M059J (cell line): ENCODE measurements around the gene TPSD1. TPM values are rescaled to one million over a fixed set of nuclear protein-coding genes. Genes with fewer than 3 reads are reported as not detected.
"Not testable (repeated sequence)": the region's sequence is repeated elsewhere in the genome, so short reads cannot be mapped to it uniquely, and the experiment has no call there.

Source experiments
- DNase-seq: peaks from one replicate; pipeline ENCODE4 v3.0.0-alpha.2; 2012; ENCODE audit warnings: low read depth
- total RNA-seq: library from RNA; depleted of rRNA; stranded (reverse); fragments of >200 nt; shearing (Covaris generic); gene quantifications from 2 replicates; pipeline ENCODE4 v1.2.3, GENCODE V29; 2014; rRNA removed

Gene TPSD1
- total RNA-seq, result not detected in 2 replicates

DNA sequence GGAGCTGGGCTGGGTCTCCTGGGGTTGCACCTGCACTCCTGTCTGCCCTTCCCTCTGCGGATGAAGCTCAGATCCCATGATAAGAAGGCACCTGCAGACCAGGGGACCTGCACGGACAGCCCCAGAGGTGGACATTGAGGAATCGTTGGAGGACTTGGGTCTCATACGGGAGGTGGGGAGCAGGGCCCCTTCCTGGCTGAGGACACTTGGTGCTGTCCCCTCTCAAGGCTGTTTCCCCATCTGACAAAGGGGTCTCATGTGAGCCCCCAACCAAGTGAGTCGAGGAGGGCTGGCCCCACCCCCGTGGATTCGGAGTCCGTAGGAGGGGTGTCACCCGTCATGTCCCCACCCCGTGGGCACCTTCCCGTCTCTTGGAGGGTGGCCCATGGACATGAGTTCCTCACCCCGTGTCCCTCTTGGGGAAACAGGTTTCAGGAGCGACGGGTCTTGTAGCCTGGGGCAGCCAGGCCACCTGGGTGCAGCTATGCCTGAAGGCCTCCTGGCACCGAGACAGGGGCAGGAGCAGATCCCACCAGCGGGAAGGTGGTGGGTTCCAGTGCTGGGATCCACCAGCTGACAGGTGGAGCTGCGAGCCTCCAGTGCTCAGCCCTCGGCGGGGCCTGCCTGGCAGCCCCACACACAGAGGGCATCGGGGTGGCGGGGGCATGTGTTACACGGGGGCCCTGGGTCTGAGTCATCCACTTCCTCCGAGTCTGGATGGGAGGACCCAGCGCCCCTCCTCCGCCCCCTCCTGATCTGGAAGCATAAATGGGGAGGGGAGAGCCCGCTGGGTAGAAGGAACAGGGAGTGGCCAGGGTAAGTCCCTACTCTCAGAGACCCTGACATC is at the start of gene TPSD1:
TPSD1 (plus strand) TSS at position 794 of the 847 bp plus-strand sequence. CDS start 212 bp downstream, outside the sequence.
- not testable (repeated sequence) for DNase-seq

GRCh38 chr16:1206326-1206725 is 49.5 kb upstream of the TPSD1 start:
- no peak for DNase-seq

DNA sequence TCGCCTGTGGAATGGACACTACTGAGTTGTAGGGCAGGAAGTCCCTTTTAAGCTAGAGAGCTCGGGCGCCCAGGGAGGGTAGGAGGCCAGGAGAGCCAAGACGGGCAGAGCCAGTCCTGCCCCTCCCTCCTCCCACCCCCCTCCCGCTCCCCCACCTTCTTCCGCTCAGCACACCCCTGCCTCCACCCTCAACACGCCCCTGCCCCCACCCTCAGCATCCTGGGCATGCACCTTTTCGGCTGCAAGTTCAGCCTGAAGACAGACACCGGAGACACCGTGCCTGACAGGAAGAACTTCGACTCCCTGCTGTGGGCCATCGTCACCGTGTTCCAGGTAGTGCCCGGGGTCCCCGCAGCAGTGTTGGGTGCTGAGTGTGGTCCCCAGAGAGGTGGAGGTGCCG is 49.1 kb upstream of the TPSD1 start:
- no peak for DNase-seq

- DNase-seq, result no peak
Observed at GRCh38 chr16:1208239-1208830, 47.5 kb upstream of the TPSD1 start.

DNA sequence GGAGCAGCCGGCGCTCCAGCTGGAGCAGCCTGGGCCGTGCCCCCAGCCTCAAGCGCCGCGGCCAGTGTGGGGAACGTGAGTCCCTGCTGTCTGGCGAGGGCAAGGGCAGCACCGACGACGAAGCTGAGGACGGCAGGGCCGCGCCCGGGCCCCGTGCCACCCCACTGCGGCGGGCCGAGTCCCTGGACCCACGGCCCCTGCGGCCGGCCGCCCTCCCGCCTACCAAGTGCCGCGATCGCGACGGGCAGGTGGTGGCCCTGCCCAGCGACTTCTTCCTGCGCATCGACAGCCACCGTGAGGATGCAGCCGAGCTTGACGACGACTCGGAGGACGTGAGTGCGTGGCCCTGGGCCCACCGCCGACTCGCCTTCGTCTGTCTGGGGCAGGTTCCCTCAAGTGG is 46.8 kb upstream of the TPSD1 start:
- DNase-seq, result no peak

- DNase-seq, result no peak
Observed at GRCh38 chr16:1210461-1210860, 45.4 kb upstream of the TPSD1 start.

DNA sequence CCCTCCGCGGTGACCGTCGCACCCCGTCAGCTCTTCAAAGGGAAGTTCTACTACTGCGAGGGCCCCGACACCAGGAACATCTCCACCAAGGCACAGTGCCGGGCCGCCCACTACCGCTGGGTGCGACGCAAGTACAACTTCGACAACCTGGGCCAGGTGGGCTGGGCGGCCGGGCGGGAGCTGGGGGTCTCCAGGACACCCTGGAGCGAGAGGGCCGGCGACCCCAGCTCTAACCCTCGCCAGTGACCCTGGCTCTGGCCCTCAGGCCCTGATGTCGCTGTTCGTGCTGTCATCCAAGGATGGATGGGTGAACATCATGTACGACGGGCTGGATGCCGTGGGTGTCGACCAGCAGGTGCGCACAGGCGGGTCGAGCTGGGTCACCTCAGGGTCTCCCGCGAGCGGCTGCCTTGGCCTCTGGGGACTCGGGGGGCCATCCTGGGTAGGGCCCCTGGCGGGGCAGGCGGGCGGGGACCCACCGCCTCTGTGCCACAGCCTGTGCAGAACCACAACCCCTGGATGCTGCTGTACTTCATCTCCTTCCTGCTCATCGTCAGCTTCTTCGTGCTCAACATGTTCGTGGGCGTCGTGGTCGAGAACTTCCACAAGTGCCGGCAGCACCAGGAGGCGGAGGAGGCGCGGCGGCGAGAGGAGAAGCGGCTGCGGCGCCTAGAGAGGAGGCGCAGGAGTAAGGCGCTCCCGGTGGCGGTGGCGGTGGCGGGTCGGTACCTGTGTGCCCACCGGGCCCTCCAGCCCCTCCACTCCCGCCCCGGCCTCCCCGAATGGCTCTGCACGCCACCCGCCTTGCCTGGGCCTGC is 44.2 kb upstream of the TPSD1 start:
- DNase-seq, result no peak

DNA sequence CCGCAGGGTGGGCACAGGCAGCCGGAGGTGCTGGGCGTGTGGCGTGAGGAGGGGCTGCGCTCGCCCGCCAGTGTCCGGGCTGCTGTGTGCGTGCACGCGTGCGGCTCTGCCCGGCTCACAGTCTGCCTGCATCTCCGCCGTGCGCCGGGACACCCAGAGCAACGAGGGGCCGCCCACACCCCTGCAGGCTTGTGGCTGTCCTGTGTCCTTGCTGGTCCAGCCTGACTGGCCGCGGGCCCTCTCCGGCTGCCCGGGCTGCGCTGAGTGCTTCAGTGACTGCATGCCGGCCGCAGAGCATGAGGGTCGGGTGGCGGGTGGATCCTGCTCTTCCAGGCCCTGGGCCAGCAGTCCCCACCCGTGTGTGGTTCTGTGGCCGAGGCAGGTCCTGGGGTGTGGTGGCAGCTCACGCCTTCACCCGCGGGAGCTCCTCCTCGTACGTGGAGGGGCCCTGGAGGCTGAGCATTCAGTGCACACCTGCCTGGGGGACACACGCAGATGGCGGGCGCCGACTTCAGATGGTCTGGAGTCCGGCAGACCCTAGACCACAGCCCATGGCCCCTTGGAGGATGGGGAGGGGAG is 43.2 kb upstream of the TPSD1 start:
- DNase-seq, result no peak

- DNase-seq, result no peak
Observed at GRCh38 chr16:1213231-1213630, 42.6 kb upstream of the TPSD1 start.

DNA sequence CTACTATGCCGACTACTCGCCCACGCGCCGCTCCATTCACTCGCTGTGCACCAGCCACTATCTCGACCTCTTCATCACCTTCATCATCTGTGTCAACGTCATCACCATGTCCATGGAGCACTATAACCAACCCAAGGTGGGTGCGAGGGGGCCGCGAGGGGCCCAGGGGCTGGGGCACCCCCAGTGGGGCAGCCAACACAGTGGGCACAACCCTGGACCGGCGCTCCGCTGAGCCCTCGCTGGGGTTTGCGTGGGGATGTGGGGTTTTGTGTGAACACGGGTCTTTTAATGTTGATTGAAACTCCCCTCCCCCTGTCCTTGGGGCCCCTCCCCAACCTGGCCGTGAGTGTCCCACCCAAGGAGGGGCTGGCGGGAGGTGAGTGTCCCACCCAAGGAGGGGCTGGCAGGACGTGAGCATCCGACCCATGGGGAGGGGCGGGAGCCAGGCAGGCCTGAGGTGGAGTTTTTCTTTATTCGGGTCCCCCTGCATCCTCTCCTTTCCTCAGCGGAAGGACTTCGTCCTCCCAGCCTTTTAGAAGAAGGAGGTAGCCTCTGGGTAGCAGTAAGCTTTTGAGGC is 42.0 kb upstream of the TPSD1 start:
- DNase-seq, result no peak

GRCh38 chr16:1214719-1215118 is 41.1 kb upstream of the TPSD1 start:
- DNase-seq, result no peak

DNA sequence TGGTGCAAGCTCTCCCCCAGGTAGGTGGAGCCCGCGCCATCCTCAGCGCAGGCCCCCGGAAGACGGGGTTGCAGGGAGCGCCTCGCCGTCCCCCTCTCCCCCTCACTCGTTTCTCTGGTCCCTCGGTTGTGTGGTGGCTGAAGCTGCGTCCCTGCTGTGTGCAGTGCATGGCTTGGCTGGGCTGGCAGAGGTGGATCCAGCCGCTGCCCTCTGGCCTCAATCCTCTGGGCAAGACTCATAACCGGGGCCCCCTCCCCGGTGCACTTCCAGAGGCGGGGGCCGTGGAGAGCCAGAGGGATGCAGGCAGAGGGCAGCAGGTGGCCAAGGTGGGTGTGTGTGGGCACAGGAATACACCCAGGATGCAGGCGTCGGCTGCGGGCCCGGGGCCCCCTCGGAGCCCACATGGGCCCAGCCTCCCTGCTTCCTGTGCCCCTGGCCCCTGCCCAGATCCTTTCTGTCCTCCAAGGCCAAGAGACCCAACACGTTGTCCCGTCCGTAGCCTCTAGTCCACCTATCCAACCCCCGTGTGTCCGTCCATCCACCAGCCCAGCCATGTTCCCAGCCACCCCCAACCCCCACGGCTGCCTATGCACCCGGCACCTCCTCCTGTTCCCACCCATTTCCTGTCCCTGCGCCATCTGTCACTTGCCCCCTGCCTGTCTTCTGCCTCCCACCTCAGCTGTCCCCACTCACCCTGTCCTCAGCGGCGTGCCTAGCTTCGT is 40.1 kb upstream of the TPSD1 start:
- no peak for DNase-seq

- no peak for DNase-seq
Observed at GRCh38 chr16:1216296-1216619, 39.6 kb upstream of the TPSD1 start.

- no peak for DNase-seq
Observed at GRCh38 chr16:1216681-1217400, 39.0 kb upstream of the TPSD1 start.

GRCh38 chr16:1217526-1217925 is 38.3 kb upstream of the TPSD1 start:
- DNase-seq, result no peak

- no peak for DNase-seq
Observed at GRCh38 chr16:1218061-1218929, 37.6 kb upstream of the TPSD1 start.

DNA sequence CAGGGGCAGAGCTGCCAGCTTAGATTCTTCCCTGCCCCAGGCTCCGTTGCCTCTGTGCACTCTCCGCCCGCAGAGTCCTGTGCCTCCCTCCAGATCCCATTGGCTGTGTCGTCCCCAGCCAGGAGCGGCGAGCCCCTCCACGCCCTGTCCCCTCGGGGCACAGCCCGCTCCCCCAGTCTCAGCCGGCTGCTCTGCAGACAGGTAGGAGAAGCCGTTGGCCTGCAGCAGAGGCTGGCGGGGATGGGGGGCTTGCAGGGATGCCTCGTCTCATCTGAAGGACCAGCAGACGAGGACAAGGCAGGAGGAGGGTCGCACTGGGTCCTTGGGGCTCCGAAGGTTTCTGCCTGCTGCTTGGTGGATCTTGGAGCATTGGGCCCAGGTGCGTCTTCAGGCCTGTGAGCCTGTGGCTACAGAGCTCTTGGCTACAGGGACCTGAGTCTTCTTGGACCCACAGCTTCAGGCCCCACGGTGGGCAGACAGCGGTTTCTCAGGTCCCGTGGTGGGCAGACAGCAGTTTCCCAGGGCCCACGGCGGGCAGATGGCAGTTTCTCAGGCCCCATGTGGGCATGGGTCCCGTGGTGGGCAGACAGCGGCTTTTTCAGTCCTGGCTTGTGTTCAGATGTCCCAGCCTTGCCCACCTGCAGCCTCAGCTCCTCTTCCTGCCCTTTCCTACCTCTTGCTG is 36.8 kb upstream of the TPSD1 start:
- no peak for DNase-seq

GRCh38 chr16:1220098-1220728 is 35.7 kb upstream of the TPSD1 start:
- no peak for DNase-seq
